ENCODE data around the gene TAB2. TPM values are rescaled to one million over a fixed set of nuclear protein-coding genes. Genes with fewer than 3 reads are reported as not detected.

TAB2 gene, protein sequence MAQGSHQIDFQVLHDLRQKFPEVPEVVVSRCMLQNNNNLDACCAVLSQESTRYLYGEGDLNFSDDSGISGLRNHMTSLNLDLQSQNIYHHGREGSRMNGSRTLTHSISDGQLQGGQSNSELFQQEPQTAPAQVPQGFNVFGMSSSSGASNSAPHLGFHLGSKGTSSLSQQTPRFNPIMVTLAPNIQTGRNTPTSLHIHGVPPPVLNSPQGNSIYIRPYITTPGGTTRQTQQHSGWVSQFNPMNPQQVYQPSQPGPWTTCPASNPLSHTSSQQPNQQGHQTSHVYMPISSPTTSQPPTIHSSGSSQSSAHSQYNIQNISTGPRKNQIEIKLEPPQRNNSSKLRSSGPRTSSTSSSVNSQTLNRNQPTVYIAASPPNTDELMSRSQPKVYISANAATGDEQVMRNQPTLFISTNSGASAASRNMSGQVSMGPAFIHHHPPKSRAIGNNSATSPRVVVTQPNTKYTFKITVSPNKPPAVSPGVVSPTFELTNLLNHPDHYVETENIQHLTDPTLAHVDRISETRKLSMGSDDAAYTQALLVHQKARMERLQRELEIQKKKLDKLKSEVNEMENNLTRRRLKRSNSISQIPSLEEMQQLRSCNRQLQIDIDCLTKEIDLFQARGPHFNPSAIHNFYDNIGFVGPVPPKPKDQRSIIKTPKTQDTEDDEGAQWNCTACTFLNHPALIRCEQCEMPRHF
- 100 to 1,000 TPM; 146 to 150 TPM for total RNA-seq

DNA sequence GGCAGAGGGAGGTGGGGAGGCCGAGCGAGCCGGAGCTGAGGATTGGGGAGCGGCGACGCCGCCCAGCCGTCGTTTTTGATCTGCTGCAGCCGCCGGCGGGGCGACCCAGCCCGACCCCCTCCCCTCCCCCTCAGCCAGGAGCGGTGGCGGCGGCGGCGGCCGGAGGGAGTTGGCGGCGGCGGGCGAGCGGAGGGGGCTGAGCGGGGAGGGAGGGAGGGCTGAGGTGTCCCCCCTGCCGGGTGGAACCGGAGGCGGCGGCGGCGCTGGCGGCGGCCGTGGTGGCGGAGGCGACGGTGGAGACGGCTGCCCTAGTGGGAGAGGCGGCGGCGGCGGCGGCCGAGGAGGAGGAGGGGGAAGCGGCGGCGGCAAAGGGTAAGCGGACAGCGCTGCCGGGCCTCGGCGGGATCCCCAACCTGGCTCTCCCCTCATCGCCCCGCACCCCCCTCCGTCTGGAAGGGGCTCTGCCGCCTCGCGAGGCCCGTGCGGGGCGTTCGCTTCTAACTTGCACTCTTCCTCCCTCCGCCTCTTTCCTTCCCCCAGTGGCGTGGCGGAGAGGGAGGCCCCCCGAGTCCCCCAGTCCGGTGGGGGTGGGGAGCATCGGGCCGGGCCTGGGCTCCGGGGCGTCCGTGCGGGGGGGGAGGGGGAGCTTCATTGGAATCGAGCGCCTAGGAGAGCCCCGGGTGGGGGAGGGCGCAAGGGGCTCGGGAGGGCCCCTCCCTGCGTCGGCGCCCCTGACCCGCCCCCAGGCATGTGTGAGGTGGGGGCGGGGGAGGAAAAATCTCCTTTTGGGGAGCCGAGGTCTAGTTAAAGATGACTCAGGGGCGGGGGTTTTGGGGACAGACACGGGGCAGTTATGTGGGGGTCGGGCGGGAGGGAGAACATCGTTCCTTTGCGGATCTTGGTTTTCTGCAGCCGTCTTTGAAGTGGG, at the start of gene TAB2:
TSS of gene TAB2 (plus strand) at position 69 of the 928 bp plus-strand sequence. CDS start 52,286 bp downstream, outside the sequence.

DNA sequence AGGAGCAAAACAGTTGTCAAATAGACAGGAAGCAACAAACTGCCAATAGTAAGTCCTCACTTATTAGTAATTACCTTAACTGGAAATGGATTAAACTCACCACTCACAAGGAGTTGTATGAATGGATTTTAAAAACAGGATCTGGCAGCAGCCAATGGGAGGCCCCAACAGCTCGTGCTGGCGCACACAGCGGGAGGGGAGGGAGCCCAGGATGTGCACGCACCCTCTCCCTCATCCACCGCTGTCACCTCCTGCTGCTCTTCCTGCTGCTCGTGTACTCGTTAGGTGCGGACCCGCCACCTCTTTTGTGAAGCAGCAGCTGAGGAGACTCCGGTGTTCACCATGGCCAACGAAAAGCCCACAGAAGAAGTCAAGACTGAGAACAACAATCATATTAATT, 82.5 kb downstream of the TAB2 start, which contains the start of gene SUMO4:
TSS of gene SUMO4 (plus strand) at position 213 of the 400 bp plus-strand sequence. CDS start at position 343, 130 bp downstream.

Other genes starting within 250 kb of the TAB2 start
- gene SUMO4, start 82.5 kb downstream of the TAB2 start, total RNA-seq: 1 to 10 TPM; 7.4 to 8.5 TPM
- gene ZC3H12D, start 167.3 kb downstream of the TAB2 start, total RNA-seq: 10 to 100 TPM; 12.8 to 15.2 TPM
- 10 to 100 TPM; 19.6 to 19.8 TPM for gene PPIL4, start 228.3 kb downstream of the TAB2 start, total RNA-seq
- gene GINM1, start 248.7 kb downstream of the TAB2 start, total RNA-seq: 10 to 100 TPM; 19.3 TPM